GM12864 (cell line): ENCODE results near the gene EVA1B.
A peak's percentile ranks its signal among the peaks of the same experiment; 100 is the strongest.

ENCODE experiments used
- DNase-seq: peaks from one replicate; pipeline ENCODE4 v3.0.0-alpha.2; 2011; ENCODE audit warnings: low read depth
- H3K4me3 ChIP-seq: 2 replicates; pipeline ENCODE4 v1.5.1; 2011; ENCODE audit warnings: mild to moderate bottlenecking, low read depth, low read length, control low read depth
- TF ChIP-seq, protein P1 (sequence below): IDR thresholded peaks from 2 replicates; pipeline ENCODE4 v1.5.1; 2011; ENCODE audit warnings: low read depth, mild to moderate bottlenecking, moderate library complexity, low read length, control low read depth, inconsistent platforms; ENCODE audit errors: missing control alignments

Gene EVA1B

DNA sequence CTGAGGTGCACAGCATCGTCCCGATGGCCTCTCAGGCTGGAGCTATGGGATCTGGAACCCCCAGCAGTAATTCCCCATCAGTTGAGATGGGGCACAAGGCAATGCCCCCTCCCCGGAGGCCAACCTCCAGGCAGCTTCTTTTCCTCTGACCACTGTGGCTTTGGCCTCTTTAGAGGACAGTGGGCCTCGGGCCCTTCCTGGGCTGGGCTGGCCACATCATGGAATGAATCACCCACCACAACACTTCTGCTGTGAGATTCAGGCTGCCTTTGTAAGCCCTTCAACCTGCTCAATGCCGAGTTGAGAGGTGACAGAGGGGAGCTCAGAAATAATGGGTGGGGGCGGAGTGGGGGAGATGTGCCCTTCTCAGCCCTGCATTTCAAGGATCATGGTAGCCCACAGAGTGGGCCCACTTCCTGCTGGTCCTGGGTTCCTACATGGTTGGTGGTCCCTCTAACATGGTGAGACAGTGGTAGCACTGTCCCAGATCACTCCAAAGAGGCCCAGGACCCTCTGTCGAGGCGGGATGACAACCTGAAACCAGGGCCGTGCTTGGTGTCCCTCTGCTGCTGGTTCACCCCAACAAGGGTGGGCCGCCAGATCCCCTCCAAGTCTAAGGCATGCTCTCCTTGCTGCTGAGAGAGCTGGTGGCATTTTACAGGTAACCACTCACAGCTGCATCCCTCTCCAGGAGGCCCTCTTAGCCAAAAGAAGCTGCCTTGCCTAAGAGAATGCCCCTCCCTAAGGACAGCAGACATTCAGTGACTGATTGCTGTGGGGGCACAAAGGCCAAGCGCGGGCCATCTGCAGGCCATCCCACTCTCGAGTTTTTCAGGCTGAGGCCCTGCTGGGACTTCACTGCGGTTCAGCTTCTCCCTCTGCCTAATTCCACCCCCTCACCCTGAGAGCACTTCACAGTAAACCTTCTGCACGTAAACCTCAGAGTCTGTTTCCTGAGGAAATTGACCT lies 29.7 kb upstream of the EVA1B start:
- no peak overlapping the region for H3K4me3 ChIP-seq
- TF ChIP-seq, protein P1, sequence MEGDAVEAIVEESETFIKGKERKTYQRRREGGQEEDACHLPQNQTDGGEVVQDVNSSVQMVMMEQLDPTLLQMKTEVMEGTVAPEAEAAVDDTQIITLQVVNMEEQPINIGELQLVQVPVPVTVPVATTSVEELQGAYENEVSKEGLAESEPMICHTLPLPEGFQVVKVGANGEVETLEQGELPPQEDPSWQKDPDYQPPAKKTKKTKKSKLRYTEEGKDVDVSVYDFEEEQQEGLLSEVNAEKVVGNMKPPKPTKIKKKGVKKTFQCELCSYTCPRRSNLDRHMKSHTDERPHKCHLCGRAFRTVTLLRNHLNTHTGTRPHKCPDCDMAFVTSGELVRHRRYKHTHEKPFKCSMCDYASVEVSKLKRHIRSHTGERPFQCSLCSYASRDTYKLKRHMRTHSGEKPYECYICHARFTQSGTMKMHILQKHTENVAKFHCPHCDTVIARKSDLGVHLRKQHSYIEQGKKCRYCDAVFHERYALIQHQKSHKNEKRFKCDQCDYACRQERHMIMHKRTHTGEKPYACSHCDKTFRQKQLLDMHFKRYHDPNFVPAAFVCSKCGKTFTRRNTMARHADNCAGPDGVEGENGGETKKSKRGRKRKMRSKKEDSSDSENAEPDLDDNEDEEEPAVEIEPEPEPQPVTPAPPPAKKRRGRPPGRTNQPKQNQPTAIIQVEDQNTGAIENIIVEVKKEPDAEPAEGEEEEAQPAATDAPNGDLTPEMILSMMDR: no peak
- no peak for DNase-seq

DNA sequence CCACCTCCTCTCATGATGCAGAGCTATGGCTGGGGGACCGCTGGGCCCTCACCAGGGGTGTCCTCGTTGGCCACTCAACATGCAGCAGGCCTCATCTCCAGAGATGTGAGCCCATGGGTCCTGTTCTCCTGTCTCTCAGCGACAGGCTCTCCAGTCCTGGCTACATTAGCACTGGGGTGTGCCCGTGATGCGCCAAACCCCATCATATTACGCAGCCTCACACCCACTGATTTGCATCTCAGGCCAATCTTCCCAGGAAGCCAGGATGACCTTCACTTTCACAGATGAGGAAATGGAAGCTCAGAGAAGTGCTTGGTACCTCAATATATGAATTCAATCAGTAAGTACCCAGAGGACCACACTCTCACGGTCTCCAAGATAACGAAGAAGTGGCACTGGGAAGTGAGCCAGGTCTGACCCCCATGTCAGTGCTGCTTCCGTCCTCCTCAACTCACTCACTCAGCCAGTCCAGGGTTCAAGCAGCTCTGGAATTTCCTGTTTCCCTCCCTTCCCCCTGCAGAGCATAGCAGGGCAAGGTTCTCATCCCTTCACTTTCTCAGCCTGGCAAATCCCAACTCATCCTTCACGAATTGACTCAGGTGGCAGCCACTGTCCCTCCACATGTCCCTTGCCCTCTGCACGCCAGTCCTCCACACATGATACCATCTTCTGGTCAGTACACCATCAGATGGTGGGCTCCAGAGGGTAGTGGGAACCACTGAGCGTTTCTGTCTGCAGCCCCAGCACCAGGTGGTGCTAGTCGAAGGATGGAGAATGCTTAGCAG lies 28.9 kb upstream of the EVA1B start:
- TF ChIP-seq, protein P1: no peak
- no peak overlapping the region for H3K4me3 ChIP-seq
- no peak for DNase-seq

GRCh38 chr1:36351227-36351977 lies 28.0 kb upstream of the EVA1B start:
- H3K4me3 ChIP-seq: no peak overlapping the region
- no peak for DNase-seq
- TF ChIP-seq, protein P1: no peak

DNA sequence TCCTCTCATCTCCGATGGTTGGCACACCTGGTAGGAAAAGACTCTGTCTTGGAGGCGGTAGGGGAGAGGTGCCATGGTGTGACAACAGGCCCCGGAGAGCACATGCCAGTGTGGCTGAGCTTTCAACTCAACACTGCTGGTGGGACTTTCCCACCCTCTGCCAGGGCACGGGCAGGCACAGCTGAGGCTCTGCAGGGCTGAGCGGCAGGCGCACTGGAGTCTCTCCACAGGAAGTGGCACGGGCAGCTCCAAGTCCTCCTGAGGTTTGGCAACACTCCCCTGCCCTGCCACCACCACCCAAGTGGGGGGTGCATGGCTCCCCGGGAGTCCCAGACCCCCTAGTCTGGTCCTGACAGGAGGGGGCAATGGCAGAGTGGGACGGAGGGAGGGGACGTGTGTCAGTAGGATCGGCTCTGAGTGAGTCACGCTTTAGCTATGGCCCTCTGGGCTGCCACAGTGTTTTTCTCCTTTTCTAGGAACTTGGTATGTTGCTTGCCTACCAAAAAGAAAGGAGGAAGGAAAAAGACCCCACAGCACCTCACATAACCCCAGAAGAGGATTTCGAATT lies 27.3 kb upstream of the EVA1B start:
- DNase-seq: no peak
- TF ChIP-seq, protein P1: no peak
- no peak overlapping the region for H3K4me3 ChIP-seq

DNA sequence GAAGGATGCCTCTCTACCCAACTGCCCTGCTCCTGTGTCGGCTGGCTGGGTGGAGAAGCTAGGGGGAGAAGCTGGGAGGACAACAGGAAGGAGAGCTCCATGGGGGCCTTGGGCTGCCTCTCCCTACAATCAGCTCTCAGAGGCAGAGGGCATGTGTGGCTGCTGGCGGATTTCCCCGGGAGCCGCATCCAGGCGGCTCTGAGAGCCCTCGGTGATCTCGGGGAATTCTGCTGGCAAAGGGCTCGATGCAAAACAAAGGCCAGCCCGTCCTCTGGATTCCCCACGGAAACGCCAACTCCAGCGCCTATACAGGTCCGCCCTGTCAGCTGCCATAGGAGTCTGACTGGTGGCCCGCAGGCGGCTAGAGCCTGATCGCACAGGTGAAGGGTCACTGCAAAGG lies 26.4 kb upstream of the EVA1B start:
- TF ChIP-seq, protein P1: no peak
- DNase-seq: no peak

GRCh38 chr1:36349241-36349671 lies 25.8 kb upstream of the EVA1B start:
- peak; percentile 88 for DNase-seq
- no peak overlapping the region for H3K4me3 ChIP-seq
- TF ChIP-seq, protein P1: no peak

More for the DNA sequence above, 26.4 kb upstream of the EVA1B start:
- H3K4me3 ChIP-seq: no peak overlapping the region
